DMS114 treated with DMSO at 0.1 percent for 48 hours (cell line): ENCODE results near the gene WHRN.

Source experiments
- DNase-seq: peaks from one replicate; lab custom pipeline; 2025; ENCODE audit not compliant: unreplicated experiment; lab: John Stamatoyannopoulos, UW

WHRN gene

DNA sequence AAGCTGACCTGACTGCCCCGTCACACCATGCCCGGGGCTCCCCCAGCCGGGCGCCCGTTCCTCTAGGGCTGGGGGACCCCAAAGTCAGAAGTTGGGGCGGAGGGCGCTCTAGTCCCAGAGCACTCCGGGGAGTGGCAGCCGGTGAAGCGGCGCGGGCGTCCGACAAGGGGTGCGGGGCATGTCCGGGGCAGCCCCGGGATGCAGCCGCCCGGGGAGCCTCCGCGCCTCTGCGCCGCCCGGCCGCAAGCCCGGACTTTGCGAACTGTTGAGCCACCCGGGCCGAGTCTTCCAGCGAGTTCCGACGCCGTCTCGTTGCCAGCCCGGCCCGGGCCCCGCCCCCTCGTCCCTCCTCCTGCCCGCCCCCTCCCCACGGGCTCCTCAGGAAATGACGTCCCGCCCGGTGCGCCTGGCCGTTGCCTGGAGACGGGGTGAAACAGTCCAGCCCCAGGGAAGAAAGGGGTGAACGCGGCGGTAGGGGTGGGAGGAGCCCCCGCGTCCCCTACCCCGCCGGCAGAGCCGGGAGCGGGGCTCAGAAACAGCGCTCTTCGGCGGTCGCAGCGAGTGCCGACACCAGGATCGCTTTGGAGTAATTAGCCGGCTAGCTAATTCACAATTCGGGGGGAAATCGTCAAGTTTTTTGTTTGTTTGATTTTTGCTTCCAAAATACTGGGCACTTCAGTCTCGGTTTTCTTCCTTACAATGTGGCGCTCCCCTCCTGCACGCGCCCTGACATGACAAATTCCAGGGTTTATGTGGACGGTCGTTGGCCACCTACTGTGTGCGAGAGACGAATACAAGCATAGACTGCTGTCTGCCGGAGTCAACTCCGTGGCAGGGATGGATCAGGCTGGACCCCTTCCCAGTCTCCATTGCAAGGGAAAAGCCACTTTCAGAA, at the start of gene WHRN:
Gene WHRN (minus strand): TSS at position 287 of the 895 bp plus-strand sequence. CDS start 672 bp downstream, outside the sequence.
- DNase-seq: peak; percentile 51

DNA sequence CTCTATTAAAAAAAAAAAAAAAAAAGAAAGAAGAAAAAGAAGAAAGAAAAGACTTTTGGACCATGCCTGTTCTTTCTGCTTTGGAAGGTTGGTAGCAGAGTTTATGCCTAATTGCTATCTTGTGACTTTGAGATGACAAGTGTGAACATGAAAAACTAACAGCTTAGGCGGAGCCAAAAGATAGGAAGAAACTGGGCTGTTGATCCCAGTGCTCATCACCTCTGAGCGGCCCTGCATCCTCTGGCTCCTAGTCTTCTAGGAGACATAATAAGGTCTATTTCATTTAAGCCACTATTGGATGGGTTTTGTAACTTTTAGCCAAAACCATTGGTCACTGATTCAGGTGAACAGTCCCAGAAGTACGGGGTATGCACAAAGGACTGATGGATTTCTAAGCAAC, 47.9 kb upstream of the WHRN start:
- DNase-seq: no peak

DNA sequence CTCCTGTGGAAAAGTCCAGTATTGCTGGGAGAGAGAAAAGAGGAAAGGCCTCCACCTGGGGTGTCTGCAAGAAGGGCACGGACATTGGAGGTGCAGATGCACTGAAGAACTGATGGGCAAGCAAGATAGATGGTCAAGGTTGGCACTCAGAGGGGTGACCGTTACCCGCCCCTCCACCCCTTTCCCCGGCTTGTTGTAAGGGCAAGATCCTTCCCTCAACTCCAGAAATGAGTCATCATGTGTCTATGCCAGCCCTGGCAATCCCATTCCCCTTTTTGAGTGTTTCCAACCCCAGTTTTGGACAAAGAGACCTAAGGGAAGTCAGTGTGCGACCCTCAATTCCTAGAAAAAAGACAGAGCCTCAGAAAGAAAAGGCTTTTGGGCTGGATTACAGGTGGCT, 47.4 kb upstream of the WHRN start:
- DNase-seq: no peak

DNA sequence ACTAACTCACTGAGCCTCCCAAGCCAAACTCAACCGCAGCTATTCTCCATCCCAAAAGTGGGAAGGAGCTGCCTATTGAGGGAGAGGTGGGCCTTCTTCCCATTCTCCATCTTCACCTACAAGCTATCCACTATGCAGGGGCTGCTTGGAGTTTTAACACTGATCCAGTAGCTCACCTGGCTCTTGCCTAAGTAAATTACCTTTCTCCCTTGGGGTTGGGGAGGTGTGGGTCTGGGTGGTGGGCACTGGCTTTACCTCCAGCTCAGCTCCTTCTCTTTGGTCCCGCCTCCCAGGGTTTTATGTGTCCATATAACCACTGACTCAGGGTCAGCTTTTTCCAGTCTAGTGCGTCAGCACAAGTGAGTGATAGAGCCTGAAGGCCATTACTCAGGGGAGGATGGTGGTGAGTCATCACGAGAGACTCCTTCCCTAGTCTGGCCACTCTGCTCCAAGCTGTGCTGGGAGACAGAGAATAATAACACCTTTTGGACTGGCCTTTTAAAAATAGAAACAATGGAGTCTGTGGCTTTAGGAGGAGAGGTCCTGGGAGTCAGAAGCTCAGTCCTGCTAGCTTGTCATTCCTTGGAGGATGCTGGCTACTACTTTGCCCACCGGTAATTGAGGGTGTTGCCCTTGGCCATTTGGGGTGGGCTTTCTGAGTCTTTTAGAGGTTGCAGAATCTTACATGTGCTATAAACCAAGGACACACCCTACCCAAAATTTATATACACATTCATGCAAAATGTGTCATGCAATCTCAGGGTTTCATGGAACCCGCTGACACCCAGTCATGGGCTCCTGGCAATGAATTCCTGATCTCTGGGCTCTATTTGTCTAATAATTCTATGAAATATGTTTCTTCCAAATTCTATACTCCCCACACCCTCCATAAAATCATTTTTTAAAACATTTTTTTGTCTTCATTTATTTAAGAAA, 46.7 kb upstream of the WHRN start:
- no peak for DNase-seq

DNA sequence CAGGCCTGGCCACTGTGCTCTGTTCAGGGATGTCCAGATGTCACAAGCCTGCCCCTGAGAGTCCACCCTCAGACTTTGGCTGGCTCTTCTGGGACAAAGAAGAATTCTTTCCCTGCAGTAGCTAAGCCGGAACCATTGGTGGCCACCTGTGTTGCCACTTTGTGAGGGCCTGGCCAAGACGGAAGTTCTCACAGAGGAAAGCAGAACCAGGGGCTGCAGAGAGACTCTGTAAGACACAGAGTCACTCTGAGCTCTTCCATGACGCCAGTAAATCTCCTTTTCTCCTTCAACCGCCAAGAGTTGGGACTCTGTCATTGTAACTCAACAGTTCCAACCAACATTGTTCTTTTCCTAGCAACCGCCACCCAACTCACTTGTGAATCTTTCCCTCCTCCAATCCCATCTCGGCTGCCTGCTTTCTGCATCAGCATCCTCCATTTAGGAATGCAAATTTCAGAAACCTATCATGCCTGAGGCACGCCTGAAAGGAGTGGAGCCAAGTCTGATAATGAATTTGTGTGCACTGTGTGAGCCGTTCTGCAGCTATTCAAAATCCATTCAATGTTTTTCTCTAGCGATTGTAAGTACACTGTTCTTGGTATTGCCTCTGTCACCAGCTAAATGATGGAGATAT, 44.5 kb upstream of the WHRN start:
- DNase-seq: no peak

DNA sequence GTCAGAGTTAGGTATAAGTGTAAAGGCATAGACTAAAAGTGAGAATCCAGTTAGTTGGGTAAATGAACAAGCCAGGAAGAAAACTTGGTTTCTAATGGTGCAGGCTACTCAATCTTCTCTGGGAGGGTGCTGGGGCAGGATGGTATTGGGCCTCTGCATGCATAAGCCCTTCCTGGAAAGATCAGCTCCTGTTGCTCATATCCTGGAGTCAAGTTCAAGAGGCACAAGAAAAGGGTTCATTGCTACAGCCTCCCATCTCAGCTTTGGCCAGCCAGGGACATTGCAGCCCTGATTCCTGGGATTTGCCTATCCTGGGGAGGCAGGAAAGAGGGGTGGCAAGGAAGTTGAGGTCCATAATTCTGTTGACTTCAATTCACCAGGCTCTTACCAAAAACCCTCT, 41.6 kb upstream of the WHRN start:
- no peak for DNase-seq

DNA sequence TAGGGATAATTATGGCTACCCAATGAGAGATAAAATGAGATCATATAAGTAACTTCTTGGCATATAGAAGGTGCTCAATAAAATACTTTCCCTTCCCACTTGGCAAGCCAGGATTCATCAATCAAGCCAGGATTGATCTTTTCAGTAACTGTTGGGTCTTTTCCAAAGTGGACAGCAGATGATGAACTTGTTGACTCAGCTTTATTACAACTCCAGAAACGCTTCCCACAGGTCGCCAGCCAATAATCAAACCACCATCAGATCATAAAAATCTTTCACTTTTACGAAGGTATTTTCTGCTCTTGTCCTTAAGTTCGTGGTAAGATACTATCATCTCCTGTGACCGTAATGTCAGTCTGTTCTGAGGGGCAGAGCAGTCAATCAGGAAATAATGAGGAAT, 39.8 kb upstream of the WHRN start:
- no peak for DNase-seq

DNA sequence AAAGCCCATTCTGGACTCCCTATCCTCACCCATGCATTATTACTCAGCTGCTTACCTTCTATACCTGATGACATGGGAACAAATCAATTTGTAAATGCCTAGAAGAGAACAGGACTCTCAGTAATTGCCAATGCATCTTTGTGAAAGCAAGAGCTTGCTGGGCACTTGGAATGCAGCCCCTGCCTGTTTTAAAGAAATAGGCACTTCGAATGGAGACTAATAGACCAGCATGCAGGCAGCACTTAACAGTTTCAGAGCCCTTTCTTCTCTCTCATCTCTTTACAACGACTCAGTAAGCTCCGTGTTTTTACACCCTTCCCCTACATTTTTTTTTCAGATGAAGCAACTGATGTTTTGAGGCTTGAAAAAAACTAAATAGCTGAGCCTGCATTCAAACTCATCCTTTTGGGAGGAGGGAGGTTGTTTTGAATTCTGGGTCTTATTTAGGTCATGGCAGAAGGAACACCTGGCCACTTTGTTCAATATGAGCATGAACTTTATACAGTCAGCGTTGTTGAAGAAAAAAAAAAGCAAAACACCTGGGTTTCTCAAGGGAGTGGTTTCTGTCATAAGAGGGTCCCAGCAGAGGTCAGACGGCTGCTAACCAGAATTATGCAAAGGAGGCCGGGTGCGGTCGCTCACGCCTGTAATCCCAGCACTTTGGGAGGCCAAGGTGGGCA, 34.6 kb upstream of the WHRN start:
- DNase-seq: no peak

DNA sequence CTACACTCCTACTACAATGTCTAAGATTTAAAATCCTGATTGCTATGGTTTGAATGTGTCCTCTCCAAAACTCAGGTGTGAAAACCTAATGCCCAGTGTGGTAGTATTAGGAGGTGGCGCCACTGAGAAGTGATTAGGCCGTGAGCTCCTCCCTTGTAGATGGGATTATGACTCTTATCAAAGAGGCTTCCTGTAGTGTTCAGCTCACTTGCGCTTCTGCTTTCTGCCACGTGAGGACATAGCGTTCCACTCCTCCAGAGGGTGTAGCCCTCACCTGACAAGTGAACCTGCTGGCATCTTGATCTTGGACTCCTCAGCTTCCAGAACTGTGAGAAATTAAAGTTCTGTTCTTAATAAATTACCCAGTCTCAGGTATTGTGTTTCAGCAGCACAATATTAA, 33.0 kb upstream of the WHRN start:
- DNase-seq: no peak

DNA sequence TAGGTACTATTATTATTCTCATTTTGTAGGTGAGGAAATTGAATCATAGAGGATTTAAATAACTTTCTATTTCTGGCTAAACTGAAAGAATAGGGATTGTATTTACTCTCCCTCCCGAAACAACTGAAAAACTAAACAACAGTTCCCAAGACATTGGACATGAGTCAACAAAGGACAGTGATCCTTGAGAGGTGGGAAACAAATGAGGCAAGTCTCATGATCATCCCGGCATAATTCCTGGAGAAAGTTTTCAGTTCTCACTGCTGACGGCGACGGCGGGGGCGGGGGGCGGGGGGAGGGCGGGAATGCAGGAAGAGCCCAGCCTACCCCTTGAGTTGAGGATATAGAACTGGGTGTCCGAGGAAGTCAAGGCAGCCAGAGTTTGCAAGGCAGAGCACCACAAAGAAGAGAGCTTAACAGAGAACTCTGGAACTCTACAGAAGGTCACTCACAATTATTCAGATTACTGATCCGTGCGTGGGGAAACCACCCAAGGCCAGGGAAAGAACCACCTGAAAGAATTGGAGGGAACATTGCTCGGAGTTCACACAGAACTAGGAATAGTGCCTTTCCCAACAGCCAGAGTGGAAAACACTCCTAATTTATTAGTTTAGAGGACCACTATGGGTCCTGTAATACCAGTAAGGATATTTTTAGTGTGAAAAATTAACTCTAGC, 27.4 kb upstream of the WHRN start:
- no peak for DNase-seq

DNA sequence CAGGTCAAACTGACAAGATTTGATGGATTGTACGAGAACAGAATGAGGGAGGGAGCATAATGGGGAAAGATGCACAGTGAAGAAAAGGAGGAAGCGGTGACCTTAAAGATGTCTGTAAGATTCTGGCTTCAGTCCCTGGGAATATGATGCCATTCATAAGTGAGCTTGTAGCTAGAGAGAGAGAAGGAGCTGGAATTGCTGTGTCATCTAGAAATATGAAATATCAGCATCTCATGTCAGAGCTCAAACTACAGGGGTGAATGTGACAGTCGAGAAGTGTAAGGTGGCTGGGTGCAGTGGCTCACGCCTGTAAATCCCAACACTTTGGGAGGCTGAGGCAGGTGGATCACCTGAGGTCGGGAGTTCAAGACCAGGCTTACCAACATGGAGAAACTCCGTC, 24.0 kb upstream of the WHRN start:
- DNase-seq: no peak

DNA sequence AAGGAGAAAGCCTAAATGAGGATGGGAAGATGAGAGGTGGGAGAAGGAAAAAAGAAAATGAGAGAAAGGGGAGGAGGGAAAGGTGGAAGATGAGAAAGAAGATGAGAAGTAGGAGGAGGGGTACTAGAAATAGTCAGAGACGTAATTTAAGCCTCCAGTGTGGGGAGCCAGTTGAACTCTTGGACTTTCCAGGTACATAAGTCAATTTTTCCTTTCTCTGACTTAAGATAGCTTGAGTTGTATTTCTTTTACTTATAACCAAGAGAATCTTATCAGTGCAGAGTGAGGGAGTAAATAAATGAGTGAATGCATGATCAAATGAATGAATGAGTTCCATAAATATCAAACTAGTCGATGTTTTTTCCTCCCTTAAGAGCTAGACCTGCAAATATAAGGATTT, 21.5 kb upstream of the WHRN start:
- no peak for DNase-seq

DNA sequence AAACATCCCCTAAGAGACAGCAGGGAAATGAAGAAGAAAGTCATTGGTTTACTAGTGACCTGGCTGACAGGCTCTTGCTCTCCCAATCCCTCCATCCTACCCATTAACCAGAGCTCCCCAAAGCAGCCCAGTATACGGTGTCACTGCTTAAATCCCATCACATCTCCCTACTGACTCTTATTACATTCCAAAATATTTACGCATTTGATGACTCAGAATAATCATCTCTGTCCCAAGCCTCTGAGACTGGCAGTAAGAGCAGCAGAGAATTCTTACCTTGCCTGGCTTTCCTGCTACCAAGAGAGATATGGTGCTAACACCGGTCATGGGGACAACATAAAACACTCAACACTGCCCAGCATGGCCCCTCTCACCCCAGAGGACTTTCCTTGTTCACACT, 20.2 kb upstream of the WHRN start:
- DNase-seq: no peak

DNA sequence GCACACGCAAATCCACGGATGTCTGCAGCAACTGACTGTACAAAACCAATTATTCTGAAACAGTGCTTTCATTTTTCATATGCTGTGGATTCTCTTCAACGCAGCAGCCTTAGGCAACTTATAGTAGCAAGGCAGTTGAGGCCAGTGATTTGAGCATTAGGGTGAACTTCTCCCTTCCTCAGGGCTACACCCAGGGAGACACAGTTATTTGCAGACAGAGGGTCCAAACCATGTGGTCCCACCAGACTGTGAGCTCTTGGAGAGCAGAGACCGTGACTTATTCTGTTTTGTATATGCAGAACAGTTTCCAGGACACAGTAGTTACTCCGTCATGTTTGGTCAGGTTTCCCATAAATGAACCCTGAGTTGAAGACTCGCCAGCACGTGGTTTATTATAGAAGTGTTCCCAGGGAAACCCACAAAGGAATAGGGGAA, 19.0 kb upstream of the WHRN start:
- no peak for DNase-seq

DNA sequence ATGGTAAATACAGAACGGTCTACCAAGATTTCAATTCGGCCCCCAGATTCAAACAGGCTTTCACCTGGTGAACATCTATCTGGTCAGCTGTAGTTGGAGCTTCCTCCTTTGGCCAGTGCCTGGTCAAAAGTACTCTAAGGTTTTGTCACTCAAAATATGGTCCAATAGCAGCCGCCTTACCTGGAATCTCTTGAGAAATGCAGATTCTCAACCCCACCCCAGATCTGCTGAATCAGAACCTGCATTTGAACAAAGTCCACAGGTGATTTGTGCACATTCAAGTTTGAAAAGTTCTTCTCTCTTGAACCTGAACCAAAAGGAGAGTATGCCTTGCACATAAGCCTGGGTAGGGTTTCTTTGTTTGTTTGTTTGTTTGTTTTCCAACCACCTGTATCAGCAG, 17.6 kb upstream of the WHRN start:
- no peak for DNase-seq

DNA sequence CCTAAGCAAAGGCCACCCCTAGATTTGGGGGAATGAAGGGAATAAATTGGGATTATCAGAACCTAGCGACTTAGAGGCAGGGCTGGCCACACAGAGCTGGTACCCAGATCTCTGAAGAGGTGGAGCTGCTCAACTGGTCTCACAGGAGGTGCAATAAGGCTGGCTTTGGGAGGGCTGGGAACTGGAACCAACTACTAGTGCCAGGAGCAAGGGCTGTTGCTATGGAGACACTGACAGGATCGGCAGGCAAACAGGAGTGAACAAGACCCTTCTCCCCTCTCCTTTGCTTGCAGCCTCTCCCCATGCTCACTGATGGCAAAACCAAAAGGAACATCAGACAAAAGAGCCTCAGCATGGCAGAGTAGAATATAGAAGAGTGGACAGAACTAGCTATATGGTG, 17.0 kb upstream of the WHRN start:
- no peak for DNase-seq

DNA sequence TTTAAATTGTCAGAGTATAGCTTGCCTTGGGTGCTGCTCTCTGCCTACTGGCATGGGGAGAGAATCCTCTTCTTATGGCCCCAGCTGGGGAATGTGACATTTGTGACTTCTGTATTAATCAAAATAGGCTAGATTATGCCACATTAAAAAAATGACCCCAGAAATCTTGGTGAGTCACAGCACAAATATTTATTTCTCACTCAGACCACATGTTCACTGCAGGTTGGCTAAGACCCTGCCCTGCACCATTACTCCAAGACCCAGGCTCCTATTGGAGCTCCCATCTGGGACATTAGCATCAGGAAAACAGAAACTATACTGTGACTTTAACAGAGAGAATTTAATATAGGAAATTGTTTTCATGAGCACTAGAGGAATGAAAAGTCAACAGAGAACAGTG, 16.6 kb upstream of the WHRN start:
- no peak for DNase-seq

DNA sequence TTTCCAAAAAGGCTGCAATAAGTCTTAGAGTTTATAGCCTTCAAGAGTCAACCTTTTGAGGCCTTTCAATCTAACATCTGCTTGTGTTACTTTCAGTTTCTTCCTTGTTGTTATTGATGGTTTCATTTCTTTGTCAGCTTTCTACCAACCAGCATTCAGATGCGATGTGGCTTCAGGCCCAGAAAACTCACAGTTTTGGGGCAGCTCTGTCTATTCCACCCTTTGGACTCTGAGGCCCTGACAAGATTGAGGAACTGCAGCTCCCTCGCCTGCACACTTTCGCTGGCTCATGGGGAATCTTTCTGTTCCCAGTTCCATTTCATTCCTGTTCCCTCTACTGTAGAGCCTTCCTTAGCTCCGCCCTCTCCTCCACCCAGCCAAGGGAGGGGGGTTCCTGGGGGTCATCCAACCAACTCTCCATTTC, 13.3 kb upstream of the WHRN start:
- no peak for DNase-seq

DNA sequence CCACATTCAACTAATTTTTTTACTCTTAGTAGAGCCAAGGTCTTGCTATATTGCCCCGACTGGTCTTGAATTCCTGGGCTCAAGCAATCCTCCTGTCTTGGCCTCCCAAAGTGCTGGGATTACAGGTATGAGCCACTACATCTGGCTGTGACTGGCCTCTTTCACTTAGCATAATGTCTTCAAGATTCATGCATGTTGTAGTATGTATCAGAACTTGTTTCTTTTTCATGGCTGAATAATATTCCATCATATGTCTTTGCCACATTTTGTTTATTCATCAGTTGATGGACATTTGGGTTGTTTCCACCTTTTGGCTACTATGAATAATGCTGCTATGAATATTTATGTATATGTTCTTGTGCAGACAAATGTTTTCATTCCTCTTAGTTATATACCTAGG, 12.8 kb upstream of the WHRN start:
- no peak for DNase-seq

DNA sequence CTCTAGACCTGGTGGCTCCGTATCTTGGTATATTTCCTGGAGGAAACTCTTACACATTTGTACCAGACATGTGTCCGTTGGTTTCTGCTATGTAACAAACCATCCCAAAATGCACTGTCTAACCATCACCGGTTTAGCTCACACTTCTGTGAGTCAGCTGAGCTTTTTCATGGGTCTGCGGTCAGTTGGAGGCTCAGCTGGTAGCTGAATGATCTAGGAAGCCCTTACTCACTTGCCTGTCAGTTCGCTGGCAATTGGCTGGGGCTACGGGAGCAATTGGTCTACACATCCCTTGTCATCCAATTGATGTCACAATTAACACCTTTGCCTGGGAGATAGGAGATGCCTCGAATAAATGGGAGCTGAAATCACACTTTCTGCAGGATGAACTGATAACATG, 11.6 kb upstream of the WHRN start:
- no peak for DNase-seq
